Caco-2 (cell line): ENCODE measurements around the gene STAT4. TPM values are rescaled to one million over a fixed set of nuclear protein-coding genes. Genes with fewer than 3 reads are reported as not detected.

ENCODE experiments used
- BruUV-seq: library from RNA; stranded (reverse); fragments of 400-500 nt; replicated peaks from 2 replicates; lab custom pipeline; 2021; lab: Mats Ljungman, UMichigan
- CTCF ChIA-PET: fragments of 300-600 bp; sonication (Branson Sonifier 250); formaldehyde crosslinking; loops from one replicate; lab custom pipeline; 2022; ENCODE audit warnings: antibody characterized with exemption; lab: Charles Lee
- POLR2A ChIA-PET: fragments of 300-600 bp; sonication (Branson Sonifier 250); formaldehyde crosslinking; loops from one replicate; lab custom pipeline; 2022; ENCODE audit warnings: antibody characterized with exemption; lab: Charles Lee
- DNase-seq, 2 experiments: peaks; one replicate each; pipeline versions ENCODE4 v3.0.0 to v3.0.0-alpha.2; 2020 to 2022
- H3K27me3 ChIP-seq: replicated peaks from 2 replicates; pipeline ENCODE4 v1.6.0; 2011; ENCODE audit warnings: low read length; ENCODE audit not compliant: control insufficient read depth, insufficient read depth
- H3K36me3 ChIP-seq: 2 replicates; pipeline ENCODE4 v1.5.1; 2011; ENCODE audit warnings: low read length; ENCODE audit not compliant: control insufficient read depth, insufficient read depth
- H3K4me1 ChIP-seq: fragments of 250-450 bp; sonication (Bioruptor Pico); 2 replicates; pipeline ENCODE4 v1.5.1; 2020; ENCODE audit warnings: mild to moderate bottlenecking
- H3K4me3 ChIP-seq: 2 replicates; pipeline ENCODE4 v1.5.1; 2011; ENCODE audit warnings: low read depth, mild to moderate bottlenecking, control low read depth, low read length
- H3K9me3 ChIP-seq: fragments of 250-450 bp; sonication (Bioruptor Pico); 2 replicates; pipeline ENCODE4 v1.5.1; 2020; ENCODE audit warnings: mild to moderate bottlenecking, moderate library complexity
- H3K27ac Mint-ChIP-seq: one replicate; pipeline ENCODE4 v1.8.0; 2022; ENCODE audit warnings: mixed read lengths; ENCODE audit not compliant: unreplicated experiment
- H3K27me3 Mint-ChIP-seq: one replicate; pipeline ENCODE4 v1.8.0; 2022; ENCODE audit warnings: mixed read lengths; ENCODE audit not compliant: insufficient read depth, unreplicated experiment
- H3K36me3 Mint-ChIP-seq: one replicate; pipeline ENCODE4 v1.8.0; 2022; ENCODE audit warnings: mild to moderate bottlenecking, mixed read lengths; ENCODE audit not compliant: insufficient read depth, unreplicated experiment
- H3K4me1 Mint-ChIP-seq: one replicate; pipeline ENCODE4 v1.8.0; 2022; ENCODE audit warnings: low read depth, mixed read lengths; ENCODE audit not compliant: unreplicated experiment
- H3K4me3 Mint-ChIP-seq: one replicate; pipeline ENCODE4 v1.8.0; 2022; ENCODE audit warnings: mild to moderate bottlenecking, moderate library complexity, mixed read lengths; ENCODE audit not compliant: unreplicated experiment
- H3K9me3 Mint-ChIP-seq: one replicate; pipeline ENCODE4 v1.8.0; 2022; ENCODE audit warnings: mixed read lengths; ENCODE audit not compliant: unreplicated experiment
- CTCF ChIP-seq, 2 experiments: fragments of 200-600 bp in 1 of 2; IDR thresholded peaks; 1 replicate in 1 of 2; 2 replicates in 1 of 2; pipeline versions ENCODE4 v1.5.1 to v1.8.0; 2011 to 2022; ENCODE audit warnings: antibody characterized with exemption in 1 of 2, control low read depth in 1 of 2, inconsistent platforms in 1 of 2, low read depth in 1 of 2, low read length in 1 of 2, mild to moderate bottlenecking in 1 of 2, moderate library complexity in 1 of 2; ENCODE audit not compliant: insufficient read depth in 1 of 2, severe bottlenecking in 1 of 2, unreplicated experiment in 1 of 2
- intact Hi-C: fragments of 100-400 bp; cut with micrococcal nuclease; formaldehyde crosslinking; loops from one replicate; pipeline ENCODE4 v1.10.0; 2022; ENCODE audit not compliant: unreplicated experiment
- total RNA-seq: library from RNA; stranded (reverse); gene quantifications from 2 replicates; pipeline ENCODE4 v1.2.3, GENCODE V29; 2022

Gene STAT4
- total RNA-seq, 1 experiment from 2014 or later: 0.48 TPM

GRCh38 chr2:191065785-191066184, 85.0 kb downstream of the STAT4 start:
- BruUV-seq: no TSS peak
- H3K4me1 Mint-ChIP-seq: no peaks in the 10 kb centered on the region

GRCh38 chr2:191064590-191064989, 86.2 kb downstream of the STAT4 start:
- DNase-seq: no peak
- H3K9me3 Mint-ChIP-seq: no peaks in the 10 kb centered on the region
- peaks cover 15% of the 10 kb centered on the region for H3K27me3 Mint-ChIP-seq
- intact Hi-C loops: no loop called here
- Histone ChIP-seq H3K36me3 (no peaks in the 10 kb centered on the region), H3K27me3 (no peaks in the 10 kb centered on the region), H3K4me1 (no peaks in the 10 kb centered on the region), H3K9me3 (no peaks in the 10 kb centered on the region; the same call in 1 of the 2 replicates), H3K4me3 (no peak overlapping the region)
- ChIA-PET CTCF (no interaction called here), POLR2A (no interaction called here)
- TF ChIP-seq CTCF (IDR thresholded peaks at IDR 0.05; ENCODE audit: insufficient read depth in 1 of 2, low read depth in 1 of 2, low read length in 1 of 2, severe bottlenecking in 1 of 2, unreplicated experiment in 1 of 2): no peak
- BruUV-seq: no TSS peak
- no peaks in the 10 kb centered on the region for H3K36me3 Mint-ChIP-seq
- no peaks in the 10 kb centered on the region for H3K4me1 Mint-ChIP-seq
- no peak overlapping the region for H3K4me3 Mint-ChIP-seq
- no peak overlapping the region for H3K27ac Mint-ChIP-seq

More at GRCh38 chr2:191065785-191066184, 85.0 kb downstream of the STAT4 start:
- Mint-ChIP-seq H3K36me3 (no peaks in the 10 kb centered on the region), H3K4me3 (no peak overlapping the region), H3K9me3 (no peaks in the 10 kb centered on the region), H3K27ac (no peak overlapping the region), H3K27me3 (peaks cover 20% of the 10 kb centered on the region)
- intact Hi-C loops: no loop called here
- TF ChIP-seq CTCF (IDR thresholded peaks at IDR 0.05; ENCODE audit: insufficient read depth in 1 of 2, low read depth in 1 of 2, low read length in 1 of 2, severe bottlenecking in 1 of 2, unreplicated experiment in 1 of 2): no peak
- POLR2A ChIA-PET: no interaction called here
- no peak for DNase-seq
- H3K9me3 ChIP-seq: no peaks in the 10 kb centered on the region; the same call in 1 of the 2 replicates
- CTCF ChIA-PET: no interaction called here
- H3K4me3 ChIP-seq: no peak overlapping the region
- no peaks in the 10 kb centered on the region for H3K36me3 ChIP-seq
- H3K27me3 ChIP-seq: no peaks in the 10 kb centered on the region
- H3K4me1 ChIP-seq: no peaks in the 10 kb centered on the region

GRCh38 chr2:191063584-191063983, 87.2 kb downstream of the STAT4 start:
- no peak overlapping the region for H3K27ac Mint-ChIP-seq
- Histone ChIP-seq H3K4me3 (no peak overlapping the region), H3K27me3 (no peaks in the 10 kb centered on the region), H3K36me3 (no peaks in the 10 kb centered on the region), H3K4me1 (no peaks in the 10 kb centered on the region), H3K9me3 (no peaks in the 10 kb centered on the region; the same call in 1 of the 2 replicates)
- TF ChIP-seq CTCF (IDR thresholded peaks at IDR 0.05; ENCODE audit: insufficient read depth in 1 of 2, low read depth in 1 of 2, low read length in 1 of 2, severe bottlenecking in 1 of 2, unreplicated experiment in 1 of 2): no peak
- no TSS peak for BruUV-seq
- H3K4me3 Mint-ChIP-seq: no peak overlapping the region
- ChIA-PET POLR2A (interaction anchor here (0.5 kb wide), 1 partner anchor 195 kb away, joined by 3 read pairs; no protein-coding TSS in a partner anchor), CTCF (no interaction called here)
- H3K4me1 Mint-ChIP-seq: no peaks in the 10 kb centered on the region
- intact Hi-C loops: no loop called here
- H3K27me3 Mint-ChIP-seq: peaks cover 18% of the 10 kb centered on the region
- no peak for DNase-seq
- no peaks in the 10 kb centered on the region for H3K36me3 Mint-ChIP-seq
- H3K9me3 Mint-ChIP-seq: no peaks in the 10 kb centered on the region
